Endothelial cell of umbilical vein (primary cell): Measurements from ENCODE around the gene TNFRSF8. TPM values are rescaled to one million over a fixed set of nuclear protein-coding genes. Genes with fewer than 3 reads are reported as not detected.

Experiments used
- BruUV-seq: library from RNA; stranded (reverse); fragments of 400-500 nt; replicated peaks from 2 replicates; lab custom pipeline; 2021; lab: Mats Ljungman, UMichigan
- CTCF ChIA-PET: fragments of 300-600, 350-600 bp; sonication (Branson Sonifier 250); formaldehyde crosslinking; loops from one replicate; lab custom pipeline; 2021; ENCODE audit warnings: antibody characterized with exemption, inconsistent platforms; lab: Charles Lee
- POLR2A ChIA-PET: fragments of 300-600, 350-600 bp; sonication (Branson Sonifier 250); formaldehyde crosslinking; loops from one replicate; lab custom pipeline; 2021; ENCODE audit warnings: antibody characterized with exemption, inconsistent platforms; lab: Charles Lee
- DNase-seq: peaks from one replicate; pipeline ENCODE4 v3.0.0-alpha.2; 2011; ENCODE audit warnings: low read depth, low spot score
- FAIRE-seq: peaks from 2 replicates; lab custom pipeline; 2011; peaks lifted over from hg19 to GRCh38; lab: Jason Lieb, UNC
- H2AFZ ChIP-seq: 2 replicates; pipeline ENCODE4 v1.6.0; 2012; ENCODE audit warnings: low read depth, low read length, control low read depth, inconsistent platforms
- H3K27ac ChIP-seq: 2 replicates; pipeline ENCODE4 v1.5.1; 2011; ENCODE audit warnings: low read depth, mild to moderate bottlenecking, control low read depth, low read length, moderate library complexity; ENCODE audit not compliant: insufficient read depth
- H3K27me3 ChIP-seq, 2 experiments: 2 replicates each; pipeline versions ENCODE4 v1.6.0 to v1.6.1; 2011; ENCODE audit warnings: low read length in 2 of 2, mixed read lengths in 1 of 2; ENCODE audit not compliant: control insufficient read depth in 2 of 2, insufficient read depth in 2 of 2
- H3K36me3 ChIP-seq, 2 experiments: 2 replicates in 1 of 2; 3 replicates in 1 of 2; pipeline ENCODE4 v1.5.1; 2011; ENCODE audit warnings: low read length in 2 of 2, mild to moderate bottlenecking in 1 of 2, moderate library complexity in 1 of 2; ENCODE audit not compliant: control insufficient read depth in 2 of 2, insufficient read depth in 2 of 2; ENCODE audit errors: extremely low read depth in 1 of 2
- H3K4me1 ChIP-seq: 3 replicates; pipeline ENCODE4 v1.5.1; 2011; ENCODE audit warnings: mild to moderate bottlenecking, low read length; ENCODE audit not compliant: control insufficient read depth, insufficient read depth; ENCODE audit errors: extremely low read depth
- H3K4me2 ChIP-seq: 2 replicates; pipeline ENCODE4 v1.6.1; 2011; ENCODE audit warnings: low read length, control low read depth, mixed read lengths; ENCODE audit not compliant: insufficient read depth
- H3K4me3 ChIP-seq, 3 experiments: fragments of 200-600 bp in 1 of 3; sonication (generic), shearing (Covaris generic) in 1 of 3; replicated peaks in 1 of 3; 2 replicates each; pipeline ENCODE4 v1.5.1; 2011 to 2016; ENCODE audit warnings: control low read depth in 3 of 3, low read length in 3 of 3, mild to moderate bottlenecking in 2 of 3, inconsistent platforms in 1 of 3, low read depth in 1 of 3, moderate library complexity in 1 of 3; ENCODE audit not compliant: insufficient read depth in 1 of 3
- H3K79me2 ChIP-seq: 2 replicates; pipeline ENCODE4 v1.6.0; 2012; ENCODE audit warnings: low read length, inconsistent platforms; ENCODE audit not compliant: control insufficient read depth, insufficient read depth
- H3K9ac ChIP-seq: replicated peaks from 2 replicates; pipeline ENCODE3; 2011; ENCODE audit warnings: low read length, control low read depth; ENCODE audit not compliant: insufficient read depth; ENCODE audit errors: extremely low read depth
- H3K9me1 ChIP-seq: replicated peaks from 3 replicates; pipeline ENCODE4 v1.6.0; 2011; ENCODE audit warnings: mild to moderate bottlenecking, low read length; ENCODE audit not compliant: control insufficient read depth, insufficient read depth; ENCODE audit errors: extremely low read depth
- H3K9me3 ChIP-seq: replicated peaks from 2 replicates; pipeline ENCODE4 v1.5.1; 2012; ENCODE audit warnings: low read length, inconsistent platforms; ENCODE audit not compliant: control insufficient read depth, insufficient read depth
- H4K20me1 ChIP-seq: replicated peaks from 2 replicates; pipeline ENCODE3; 2011; ENCODE audit warnings: mild to moderate bottlenecking, low read length; ENCODE audit not compliant: control insufficient read depth, insufficient read depth; ENCODE audit errors: extremely low read depth
- EZH2 ChIP-seq: IDR thresholded peaks from 2 replicates; pipeline ENCODE4 v1.6.1; 2012; ENCODE audit warnings: borderline replicate concordance, low read depth, mild to moderate bottlenecking, moderate library complexity, low read length, inconsistent platforms; ENCODE audit not compliant: severe bottlenecking
- FOS ChIP-seq: IDR thresholded peaks from 2 replicates; pipeline ENCODE4 v1.6.1; 2011; ENCODE audit warnings: mild to moderate bottlenecking, low read length, moderate library complexity, borderline replicate concordance; ENCODE audit not compliant: insufficient read depth
- GATA2 ChIP-seq: IDR thresholded peaks from 2 replicates; pipeline ENCODE4 v1.7.0; 2011; ENCODE audit warnings: low read depth, mild to moderate bottlenecking, moderate library complexity, mixed read lengths, low read length; ENCODE audit not compliant: insufficient read length, insufficient read depth
- JUN ChIP-seq: IDR thresholded peaks from 2 replicates; pipeline ENCODE4 v1.6.1; 2011; ENCODE audit warnings: borderline replicate concordance, low read depth; ENCODE audit not compliant: insufficient read length, insufficient read depth
- MYC ChIP-seq: IDR thresholded peaks from one replicate; pipeline ENCODE4 v1.6.1; 2011; ENCODE audit warnings: mild to moderate bottlenecking, low read depth, low read length
- POLR2A ChIP-seq: IDR thresholded peaks from 2 replicates; pipeline ENCODE4 v1.6.1; 2012; ENCODE audit warnings: low read depth, mild to moderate bottlenecking, control low read depth, low read length
- POLR2AphosphoS5 ChIP-seq: IDR thresholded peaks from 2 replicates; pipeline ENCODE4 v1.6.1; 2012; ENCODE audit warnings: low read depth, mild to moderate bottlenecking, control low read depth, low read length, moderate library complexity; ENCODE audit not compliant: insufficient read depth
- dilution Hi-C: fragments of 300-500 bp; cut with MboI; formaldehyde crosslinking; loops from one replicate; pipeline ENCODE4 v1.15.0; 2019; ENCODE audit warnings: low sequenced_read_pairs; ENCODE audit not compliant: extremely low pct_ligation_motif_present
- intact Hi-C: fragments of 100-400 bp; cut with micrococcal nuclease; formaldehyde crosslinking; loops from one replicate; pipeline ENCODE4 v1.10.0; 2022
- polyA plus RNA-seq, 4 experiments: library from polyadenylated mRNA; depleted of rRNA in 3 of 4; stranded (reverse) in 3 of 4; unstranded in 1 of 4; fragments of >200 nt; gene quantifications; 2 replicates each; pipeline versions ENCODE4 v1.2.1 to v1.2.3, GENCODE V29; 2011 to 2012; ENCODE audit warnings: missing spikeins in 1 of 4
- total RNA-seq: library from RNA; stranded (reverse); gene quantifications from 2 replicates; pipeline ENCODE4 v1.2.3, GENCODE V29; 2021
- TF ChIP-seq, protein P1 (sequence below): IDR thresholded peaks from 2 replicates; pipeline ENCODE4 v1.6.1; 2011; ENCODE audit not compliant: insufficient read depth, insufficient read length
- TF ChIP-seq, protein P2 (sequence below), 2 donors: IDR thresholded peaks; 1 replicate in 1 of 2; 2 replicates in 1 of 2; pipeline ENCODE4 v1.5.1; 2011; ENCODE audit warnings: low read length in 2 of 2, mild to moderate bottlenecking in 2 of 2, moderate library complexity in 2 of 2, control low read depth in 1 of 2, inconsistent platforms in 1 of 2, low read depth in 1 of 2; ENCODE audit not compliant: insufficient read depth in 1 of 2; ENCODE audit errors: extremely low read depth in 1 of 2

Gene TNFRSF8
- total and polyA plus RNA-seq, 2 donors (not counting 3 experiments of a cell fraction or from before 2014, with no cell fraction given) = 0.47 TPM; not detected in 1

DNA sequence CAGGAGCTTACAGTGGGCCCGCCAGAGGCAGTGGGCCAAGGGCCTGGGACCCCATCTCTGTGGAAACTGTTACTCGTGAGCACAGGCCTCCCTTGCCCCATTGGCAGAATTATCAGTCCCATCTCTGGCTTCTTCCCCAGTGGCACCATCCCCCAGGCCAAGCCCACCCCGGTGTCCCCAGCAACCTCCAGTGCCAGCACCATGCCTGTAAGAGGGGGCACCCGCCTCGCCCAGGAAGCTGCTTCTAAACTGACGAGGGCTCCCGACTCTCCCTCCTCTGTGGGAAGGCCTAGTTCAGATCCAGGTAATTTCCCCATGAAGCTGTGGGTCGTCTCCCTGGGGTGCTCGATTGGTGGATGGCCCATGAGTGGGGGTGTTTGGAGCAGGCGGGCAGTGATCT, 46.8 kb downstream of the TNFRSF8 start:
- CTCF ChIA-PET = interaction anchor here (1.2 to 3.4 kb wide), 2 partner anchors 9 to 14 kb away, joined by 3 to 17 read pairs; no protein-coding TSS in a partner anchor
- TF ChIP-seq POLR2AphosphoS5 (no peak), EZH2 (no peak), POLR2A (no peak), MYC (no peak), FOS (no peak), GATA2 (no peak), JUN (no peak)
- TF ChIP-seq, protein P1, sequence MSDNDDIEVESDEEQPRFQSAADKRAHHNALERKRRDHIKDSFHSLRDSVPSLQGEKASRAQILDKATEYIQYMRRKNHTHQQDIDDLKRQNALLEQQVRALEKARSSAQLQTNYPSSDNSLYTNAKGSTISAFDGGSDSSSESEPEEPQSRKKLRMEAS = no peak
- TF ChIP-seq, protein P2, sequence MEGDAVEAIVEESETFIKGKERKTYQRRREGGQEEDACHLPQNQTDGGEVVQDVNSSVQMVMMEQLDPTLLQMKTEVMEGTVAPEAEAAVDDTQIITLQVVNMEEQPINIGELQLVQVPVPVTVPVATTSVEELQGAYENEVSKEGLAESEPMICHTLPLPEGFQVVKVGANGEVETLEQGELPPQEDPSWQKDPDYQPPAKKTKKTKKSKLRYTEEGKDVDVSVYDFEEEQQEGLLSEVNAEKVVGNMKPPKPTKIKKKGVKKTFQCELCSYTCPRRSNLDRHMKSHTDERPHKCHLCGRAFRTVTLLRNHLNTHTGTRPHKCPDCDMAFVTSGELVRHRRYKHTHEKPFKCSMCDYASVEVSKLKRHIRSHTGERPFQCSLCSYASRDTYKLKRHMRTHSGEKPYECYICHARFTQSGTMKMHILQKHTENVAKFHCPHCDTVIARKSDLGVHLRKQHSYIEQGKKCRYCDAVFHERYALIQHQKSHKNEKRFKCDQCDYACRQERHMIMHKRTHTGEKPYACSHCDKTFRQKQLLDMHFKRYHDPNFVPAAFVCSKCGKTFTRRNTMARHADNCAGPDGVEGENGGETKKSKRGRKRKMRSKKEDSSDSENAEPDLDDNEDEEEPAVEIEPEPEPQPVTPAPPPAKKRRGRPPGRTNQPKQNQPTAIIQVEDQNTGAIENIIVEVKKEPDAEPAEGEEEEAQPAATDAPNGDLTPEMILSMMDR (IDR thresholded peaks at IDR 0.05; ENCODE audit: extremely low read depth in 1 of 2, insufficient read depth in 1 of 2, low read depth in 1 of 2, low read length in 2 of 2) = no peak
- no peak overlapping the region for H2AFZ ChIP-seq
- POLR2A ChIA-PET = no interaction called here
- H3K36me3 ChIP-seq = no peaks in the 10 kb centered on the region
- no TSS peak for BruUV-seq
- no peaks in the 10 kb centered on the region for H3K9me1 ChIP-seq
- H3K27ac ChIP-seq = no peak overlapping the region
- peaks cover 0 to 2% of the 10 kb centered on the region in 2 experiments for H3K27me3 ChIP-seq
- no peaks in the 10 kb centered on the region for H3K4me1 ChIP-seq
- no peak overlapping the region for H3K4me2 ChIP-seq
- intact Hi-C loops = no loop called here
- dilution Hi-C loops = no loop called here
- H3K4me3 ChIP-seq = no peak overlapping the region
- H4K20me1 ChIP-seq = no peaks in the 10 kb centered on the region
- FAIRE-seq = no peak
- H3K79me2 ChIP-seq = no peaks in the 10 kb centered on the region
- no peak overlapping the region for H3K9ac ChIP-seq
- no peak for DNase-seq
- no peaks in the 10 kb centered on the region for H3K9me3 ChIP-seq
